ENCODE data around the gene CAPRIN1.

GRCh38 chr11:34086554-34087283, 35.2 kb downstream of the CAPRIN1 start:
- TF ChIP-seq MAX (IDR thresholded peaks at IDR 0.05) (no peak), EZH2 (IDR thresholded peaks at IDR 0.05; ENCODE audit: low read depth, low read length, severe bottlenecking) (no peak), CREB1 (IDR thresholded peaks at IDR 0.05) (no peak), CTCF (IDR thresholded peaks at IDR 0.05; ENCODE audit: control extremely low read depth in 1 of 3, insufficient read depth in 1 of 3, low read depth in 1 of 3, low read length in 3 of 3) (no peak), POU5F1 (IDR thresholded peaks at IDR 0.05; ENCODE audit: low read depth, low read length) (no peak), FOSL1 (IDR thresholded peaks at IDR 0.05; ENCODE audit: insufficient read depth, low read depth, low read length) (no peak)
